ENCODE results near the gene OR2A5.

OR2A5 gene

DNA sequence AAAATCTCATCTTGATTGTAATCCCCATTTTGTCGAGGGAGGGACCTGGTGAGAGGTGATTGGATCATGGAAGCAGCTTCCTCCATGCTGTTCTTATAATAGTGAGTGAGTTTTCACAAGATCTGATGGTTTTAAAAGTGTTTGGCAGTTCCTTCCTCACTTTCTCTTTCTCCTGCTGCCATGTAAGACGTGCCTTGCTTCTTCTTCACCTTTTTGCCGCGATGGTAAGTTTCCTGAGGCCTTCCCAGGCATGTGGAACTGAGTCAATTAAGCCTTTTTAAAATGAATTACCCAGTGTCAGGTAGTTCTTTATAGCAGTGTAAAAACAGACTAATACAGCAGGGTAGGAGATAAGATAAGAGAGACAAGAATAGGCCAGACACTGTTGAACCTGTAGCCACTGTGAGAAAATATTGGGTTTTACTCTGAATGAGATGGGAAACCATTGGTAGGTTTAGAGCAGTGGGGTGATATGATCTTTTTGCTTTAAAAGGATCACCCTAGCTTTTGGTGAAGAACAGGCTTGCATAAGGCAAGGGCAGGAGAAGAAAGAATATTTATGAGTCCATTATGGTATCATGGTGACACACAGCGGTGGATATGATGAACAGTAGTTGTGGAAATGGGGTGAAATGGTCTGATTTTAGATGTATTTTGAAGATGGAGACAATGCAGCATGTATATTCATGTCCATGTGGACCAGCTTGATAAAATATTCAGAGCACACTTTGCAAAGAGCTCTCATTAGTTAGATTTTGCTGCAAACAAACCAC lies 37.1 kb upstream of the OR2A5 start:
- H3K27ac ChIP-seq: no peak overlapping the region
- TF ChIP-seq, protein P1, sequence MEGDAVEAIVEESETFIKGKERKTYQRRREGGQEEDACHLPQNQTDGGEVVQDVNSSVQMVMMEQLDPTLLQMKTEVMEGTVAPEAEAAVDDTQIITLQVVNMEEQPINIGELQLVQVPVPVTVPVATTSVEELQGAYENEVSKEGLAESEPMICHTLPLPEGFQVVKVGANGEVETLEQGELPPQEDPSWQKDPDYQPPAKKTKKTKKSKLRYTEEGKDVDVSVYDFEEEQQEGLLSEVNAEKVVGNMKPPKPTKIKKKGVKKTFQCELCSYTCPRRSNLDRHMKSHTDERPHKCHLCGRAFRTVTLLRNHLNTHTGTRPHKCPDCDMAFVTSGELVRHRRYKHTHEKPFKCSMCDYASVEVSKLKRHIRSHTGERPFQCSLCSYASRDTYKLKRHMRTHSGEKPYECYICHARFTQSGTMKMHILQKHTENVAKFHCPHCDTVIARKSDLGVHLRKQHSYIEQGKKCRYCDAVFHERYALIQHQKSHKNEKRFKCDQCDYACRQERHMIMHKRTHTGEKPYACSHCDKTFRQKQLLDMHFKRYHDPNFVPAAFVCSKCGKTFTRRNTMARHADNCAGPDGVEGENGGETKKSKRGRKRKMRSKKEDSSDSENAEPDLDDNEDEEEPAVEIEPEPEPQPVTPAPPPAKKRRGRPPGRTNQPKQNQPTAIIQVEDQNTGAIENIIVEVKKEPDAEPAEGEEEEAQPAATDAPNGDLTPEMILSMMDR (conservative IDR thresholded peaks at IDR 0.05): peak; percentile 74

DNA sequence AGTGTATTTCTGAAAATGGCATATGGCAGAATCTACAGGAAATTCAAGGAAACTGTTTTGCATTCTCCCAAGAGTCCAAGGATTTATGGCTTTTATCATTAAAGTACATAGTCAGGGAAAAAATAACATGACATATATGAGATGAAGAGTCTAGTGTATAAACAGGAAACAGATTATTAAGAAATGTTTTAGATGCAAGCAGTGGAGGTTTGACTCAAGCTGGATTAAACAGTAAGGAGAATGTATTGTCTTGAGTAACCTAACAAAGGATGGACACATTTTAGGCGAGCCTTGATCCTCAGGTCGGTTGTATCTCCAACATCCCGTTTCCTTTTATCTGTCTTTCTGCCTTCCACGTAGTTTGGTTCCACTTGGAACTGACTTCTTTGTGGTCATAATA lies 30.7 kb upstream of the OR2A5 start:
- TF ChIP-seq, protein P1 (conservative IDR thresholded peaks at IDR 0.05): no peak
- no peak overlapping the region for H3K27ac ChIP-seq

DNA sequence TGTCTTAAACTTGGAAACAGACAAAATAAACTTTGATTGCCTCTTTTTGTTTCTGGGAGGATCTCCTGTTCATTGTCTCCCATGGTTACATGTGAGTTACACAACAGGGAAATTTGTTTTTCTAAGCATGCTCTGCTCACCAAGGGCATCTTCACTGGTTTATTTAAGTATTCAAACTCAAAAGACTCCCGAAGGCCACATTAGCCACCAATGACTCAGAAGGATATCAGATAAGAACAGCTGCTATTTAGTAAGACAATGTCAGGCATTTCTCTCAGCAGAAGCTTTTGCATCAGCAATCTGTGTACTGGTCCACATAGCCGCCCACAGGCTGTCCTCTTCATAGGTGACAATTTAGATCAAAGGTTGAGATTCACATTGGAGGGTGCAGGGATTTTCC lies 29.3 kb upstream of the OR2A5 start:
- TF ChIP-seq, protein P1 (conservative IDR thresholded peaks at IDR 0.05): no peak
- no peak overlapping the region for H3K27ac ChIP-seq

DNA sequence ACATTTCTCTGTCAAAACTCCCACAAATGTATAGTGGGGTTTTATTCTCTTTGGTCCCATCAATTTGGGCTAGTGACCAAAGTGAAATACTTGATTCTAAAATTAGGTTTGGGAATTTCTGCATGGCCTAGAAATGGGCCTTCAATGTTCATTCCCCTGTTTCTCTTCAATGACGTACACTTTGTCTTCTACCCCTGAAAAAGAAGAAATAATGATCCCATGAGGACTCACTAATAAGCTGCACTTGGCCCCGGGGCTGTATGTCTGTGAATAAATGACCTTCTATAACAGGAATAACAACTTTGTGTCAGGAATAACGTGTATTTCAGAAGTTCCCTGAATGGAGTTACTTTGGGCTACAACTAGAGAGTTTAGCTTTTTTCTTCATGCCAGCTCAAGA lies 28.4 kb upstream of the OR2A5 start:
- no peak overlapping the region for H3K27ac ChIP-seq
- TF ChIP-seq, protein P1 (conservative IDR thresholded peaks at IDR 0.05): no peak

DNA sequence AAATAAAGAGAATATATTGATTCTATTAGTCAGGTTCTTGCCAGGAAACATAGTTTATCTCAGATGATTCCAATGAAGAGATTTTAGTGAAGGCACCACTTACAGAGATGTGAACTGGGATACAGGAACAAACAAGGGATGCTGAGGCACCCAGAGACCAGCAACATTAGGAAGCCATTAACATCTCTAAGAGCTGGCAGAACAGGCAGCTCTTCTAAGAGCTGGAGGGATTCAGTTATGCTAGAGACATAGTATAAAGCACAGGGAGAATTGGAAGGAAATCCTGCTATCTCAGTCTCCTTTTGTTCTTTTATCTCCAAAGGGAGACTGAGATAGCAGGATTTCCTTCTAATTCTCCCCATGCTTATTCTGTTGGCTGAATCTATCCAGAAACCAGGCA lies 26.6 kb upstream of the OR2A5 start:
- TF ChIP-seq, protein P1 (conservative IDR thresholded peaks at IDR 0.05): no peak
- H3K27ac ChIP-seq: no peak overlapping the region

DNA sequence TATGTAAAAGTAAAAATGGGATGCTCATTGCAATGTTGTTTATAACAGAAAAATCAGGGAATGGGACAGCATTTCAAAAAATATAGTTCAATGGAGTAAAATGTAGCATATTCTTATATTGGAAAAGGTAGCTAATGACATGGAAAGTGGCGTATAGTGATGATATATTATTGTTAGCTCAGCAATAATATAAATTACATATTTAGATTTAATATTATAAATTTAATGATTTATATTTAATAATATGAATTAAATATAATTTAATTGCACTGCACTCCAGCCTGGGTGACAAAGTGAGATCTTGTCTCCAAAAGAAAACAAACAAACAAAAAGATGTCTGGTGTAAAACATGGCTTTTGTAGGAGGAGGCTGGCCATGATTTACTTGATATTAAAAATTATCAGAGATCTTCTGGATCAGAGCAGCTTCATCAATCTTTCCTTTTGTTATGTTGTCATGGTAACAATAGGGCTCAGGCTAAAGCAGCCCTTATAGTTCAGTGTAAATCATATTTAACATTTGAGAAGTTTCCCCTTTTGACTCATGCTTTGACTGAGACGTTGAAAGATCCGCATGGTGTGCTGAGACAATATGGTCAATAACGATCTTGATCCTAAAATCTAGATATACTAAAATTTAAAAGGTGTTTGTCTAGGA lies 25.4 kb upstream of the OR2A5 start:
- H3K27ac ChIP-seq: no peak overlapping the region
- TF ChIP-seq, protein P1 (conservative IDR thresholded peaks at IDR 0.05): no peak

DNA sequence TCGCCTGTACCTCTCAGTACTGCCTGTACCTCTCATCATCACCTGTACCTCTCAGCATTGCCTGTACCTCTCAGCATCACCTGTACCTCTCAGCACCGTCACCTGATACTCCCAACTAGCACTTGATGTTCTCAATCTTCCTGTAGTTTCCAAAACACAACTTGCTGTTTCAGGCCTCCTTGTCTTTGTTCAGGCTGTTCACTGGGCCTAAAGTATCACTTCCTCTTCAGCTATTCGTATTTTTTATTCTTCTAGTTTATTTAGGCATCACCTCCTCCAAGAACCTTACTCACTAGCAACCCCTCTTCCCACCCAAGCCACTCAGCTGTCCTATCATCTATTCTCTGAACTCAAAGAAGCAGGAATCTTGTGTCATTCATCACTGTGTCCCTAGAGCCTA lies 24.5 kb upstream of the OR2A5 start:
- TF ChIP-seq, protein P1 (conservative IDR thresholded peaks at IDR 0.05): no peak
- H3K27ac ChIP-seq: no peak overlapping the region
